Measurements from ENCODE around the gene CFAP47. TPM values are rescaled to one million over a fixed set of nuclear protein-coding genes. Genes with fewer than 3 reads are reported as not detected.

CFAP47 gene
- total RNA-seq, 1 experiment from 2014 or later, result 1.8 TPM

DNA sequence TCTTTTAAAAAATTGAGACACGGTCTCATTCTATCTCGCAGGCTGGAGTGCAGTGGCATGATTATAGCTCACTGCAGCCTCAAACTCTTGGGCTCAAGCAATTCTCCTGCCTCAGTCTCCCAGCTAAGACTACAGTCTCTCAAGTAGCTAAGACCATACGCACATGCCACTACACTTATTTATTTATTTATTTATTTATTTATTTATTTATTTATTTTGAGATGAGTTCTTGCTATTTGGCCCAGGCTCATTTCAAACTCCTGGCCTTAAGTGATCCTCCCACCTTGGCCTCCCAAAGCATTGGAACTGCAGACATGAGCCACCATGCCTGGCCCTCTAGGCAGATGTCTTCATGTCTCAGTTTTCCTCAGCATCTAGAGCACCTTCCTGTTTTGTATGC lies 482.2 kb downstream of the CFAP47 start:
- Histone ChIP-seq H3K4me3 (ENCODE audit: low read depth, low read length, poor library complexity, severe bottlenecking) (no peak overlapping the region), H3K4me1 (ENCODE audit: insufficient read depth, low read length, poor library complexity, severe bottlenecking) (no peaks in the 10 kb centered on the region), H3K36me3 (ENCODE audit: insufficient read depth, low read length, poor library complexity, severe bottlenecking) (no peaks in the 10 kb centered on the region), H3K27me3 (replicated peaks; ENCODE audit: insufficient read depth, low read depth, low read length, poor library complexity) (no peaks in the 10 kb centered on the region), H3K27ac (ENCODE audit: low read depth, low read length, poor library complexity, severe bottlenecking) (no peak overlapping the region), H3K9me3 (ENCODE audit: low read depth, low read length, poor library complexity, severe bottlenecking) (no peaks in the 10 kb centered on the region)
- no peak for TF ChIP-seq EZH2 (IDR thresholded peaks at IDR 0.05; ENCODE audit: borderline replicate concordance, low read depth, low read length, poor library complexity, severe bottlenecking)
- TF ChIP-seq, protein P1, sequence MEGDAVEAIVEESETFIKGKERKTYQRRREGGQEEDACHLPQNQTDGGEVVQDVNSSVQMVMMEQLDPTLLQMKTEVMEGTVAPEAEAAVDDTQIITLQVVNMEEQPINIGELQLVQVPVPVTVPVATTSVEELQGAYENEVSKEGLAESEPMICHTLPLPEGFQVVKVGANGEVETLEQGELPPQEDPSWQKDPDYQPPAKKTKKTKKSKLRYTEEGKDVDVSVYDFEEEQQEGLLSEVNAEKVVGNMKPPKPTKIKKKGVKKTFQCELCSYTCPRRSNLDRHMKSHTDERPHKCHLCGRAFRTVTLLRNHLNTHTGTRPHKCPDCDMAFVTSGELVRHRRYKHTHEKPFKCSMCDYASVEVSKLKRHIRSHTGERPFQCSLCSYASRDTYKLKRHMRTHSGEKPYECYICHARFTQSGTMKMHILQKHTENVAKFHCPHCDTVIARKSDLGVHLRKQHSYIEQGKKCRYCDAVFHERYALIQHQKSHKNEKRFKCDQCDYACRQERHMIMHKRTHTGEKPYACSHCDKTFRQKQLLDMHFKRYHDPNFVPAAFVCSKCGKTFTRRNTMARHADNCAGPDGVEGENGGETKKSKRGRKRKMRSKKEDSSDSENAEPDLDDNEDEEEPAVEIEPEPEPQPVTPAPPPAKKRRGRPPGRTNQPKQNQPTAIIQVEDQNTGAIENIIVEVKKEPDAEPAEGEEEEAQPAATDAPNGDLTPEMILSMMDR (conservative IDR thresholded peaks at IDR 0.05; ENCODE audit: low read depth, low read length), result no peak
- BruUV-seq (replicated peaks), result no TSS peak
- DNase-seq (ENCODE audit: low spot score), result no peak
- CTCF ChIA-PET, result no interaction called here
- POLR2A ChIA-PET (ENCODE audit: low non-redundant PET), result no interaction called here
- intact Hi-C loops (cut with micrococcal nuclease; ENCODE audit: unreplicated experiment), result no loop called here

DNA sequence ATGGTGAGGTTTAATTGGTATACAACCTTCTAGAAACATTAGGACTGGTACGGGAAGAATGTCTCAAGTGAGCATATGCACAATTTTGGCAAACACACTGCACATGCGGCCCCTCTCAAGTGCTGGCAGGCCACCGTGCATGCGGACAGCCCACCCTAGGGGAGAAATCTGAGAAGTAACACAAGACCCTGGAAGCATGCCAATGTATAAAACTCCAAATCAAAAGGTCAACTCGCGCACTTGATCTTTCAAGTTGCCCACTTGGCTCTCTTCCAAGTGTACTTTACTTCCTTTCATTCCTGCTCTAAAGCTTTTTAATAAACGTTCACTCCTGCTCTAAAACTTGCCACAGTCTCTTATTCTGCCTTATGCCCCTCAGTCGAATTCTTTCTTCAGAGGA lies 488.3 kb downstream of the CFAP47 start:
- ChIA-PET POLR2A (ENCODE audit: low non-redundant PET) (no interaction called here), CTCF (no interaction called here)
- TF ChIP-seq, protein P1 (conservative IDR thresholded peaks at IDR 0.05; ENCODE audit: low read depth, low read length), result no peak
- no peak for TF ChIP-seq EZH2 (IDR thresholded peaks at IDR 0.05; ENCODE audit: borderline replicate concordance, low read depth, low read length, poor library complexity, severe bottlenecking)
- intact Hi-C loops (cut with micrococcal nuclease; ENCODE audit: unreplicated experiment), result no loop called here
- no peaks in the 10 kb centered on the region for H3K9me3 ChIP-seq (ENCODE audit: low read depth, low read length, poor library complexity, severe bottlenecking)
- H3K4me3 ChIP-seq (ENCODE audit: low read depth, low read length, poor library complexity, severe bottlenecking), result no peak overlapping the region
- H3K27ac ChIP-seq (ENCODE audit: low read depth, low read length, poor library complexity, severe bottlenecking), result no peak overlapping the region
- BruUV-seq (replicated peaks), result no TSS peak
- H3K27me3 ChIP-seq (replicated peaks; ENCODE audit: insufficient read depth, low read depth, low read length, poor library complexity), result no peaks in the 10 kb centered on the region
- no peak for DNase-seq (ENCODE audit: low spot score)
- H3K4me1 ChIP-seq (ENCODE audit: insufficient read depth, low read length, poor library complexity, severe bottlenecking), result no peaks in the 10 kb centered on the region
- no peaks in the 10 kb centered on the region for H3K36me3 ChIP-seq (ENCODE audit: insufficient read depth, low read length, poor library complexity, severe bottlenecking)

DNA sequence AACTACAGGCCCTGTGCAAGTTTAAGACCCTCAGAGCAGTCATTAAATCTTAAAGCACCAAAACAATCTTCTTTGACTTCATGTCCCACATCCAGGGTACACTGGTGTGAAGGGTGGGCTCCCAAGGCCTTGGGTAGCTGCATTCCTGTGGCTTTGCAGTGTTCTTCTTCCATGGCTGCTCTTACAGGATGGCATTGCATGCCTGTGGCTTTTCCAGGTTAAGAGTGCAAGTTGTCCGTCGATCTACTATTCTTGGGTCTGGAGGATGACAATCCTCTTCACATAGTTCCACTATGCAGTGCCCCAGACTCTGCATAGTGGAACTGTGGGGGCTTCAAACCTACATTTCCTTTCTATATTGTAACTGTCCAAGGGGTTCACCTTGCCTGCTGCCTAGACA lies 494.5 kb downstream of the CFAP47 start:
- no TSS peak for BruUV-seq (replicated peaks)
- POLR2A ChIA-PET (ENCODE audit: low non-redundant PET), result no interaction called here
- no peak for DNase-seq (ENCODE audit: low spot score)
- intact Hi-C loops (cut with micrococcal nuclease; ENCODE audit: unreplicated experiment), result no loop called here
- Histone ChIP-seq H3K27ac (ENCODE audit: low read depth, low read length, poor library complexity, severe bottlenecking) (no peak overlapping the region), H3K36me3 (ENCODE audit: insufficient read depth, low read length, poor library complexity, severe bottlenecking) (no peaks in the 10 kb centered on the region), H3K4me3 (ENCODE audit: low read depth, low read length, poor library complexity, severe bottlenecking) (no peak overlapping the region), H3K4me1 (ENCODE audit: insufficient read depth, low read length, poor library complexity, severe bottlenecking) (no peaks in the 10 kb centered on the region), H3K27me3 (replicated peaks; ENCODE audit: insufficient read depth, low read depth, low read length, poor library complexity) (no peaks in the 10 kb centered on the region), H3K9me3 (ENCODE audit: low read depth, low read length, poor library complexity, severe bottlenecking) (no peaks in the 10 kb centered on the region)
- CTCF ChIA-PET, result interaction anchor here (0.6 kb wide), 1 partner anchor 562 kb away, joined by 3 read pairs; no protein-coding TSS in a partner anchor
- TF ChIP-seq, protein P1 (conservative IDR thresholded peaks at IDR 0.05; ENCODE audit: low read depth, low read length), result no peak
- TF ChIP-seq EZH2 (IDR thresholded peaks at IDR 0.05; ENCODE audit: borderline replicate concordance, low read depth, low read length, poor library complexity, severe bottlenecking), result no peak
